Measurements from ENCODE around the gene PSD2.

PSD2 gene

GRCh38 chr5:139784488-139784887 is 11.1 kb upstream of the PSD2 start:
- no peak overlapping the region for H3K4me3 ChIP-seq (ENCODE audit: low read depth, low read length)
- DNase-seq (ENCODE audit: low read depth) = no peak
- no peak for TF ChIP-seq CTCF (conservative IDR thresholded peaks at IDR 0.05; ENCODE audit: low read depth, low read length)

- no peak for DNase-seq (ENCODE audit: low read depth)
- no peak for TF ChIP-seq CTCF (conservative IDR thresholded peaks at IDR 0.05; ENCODE audit: low read depth, low read length)
- H3K4me3 ChIP-seq (ENCODE audit: low read depth, low read length) = no peak overlapping the region
Measured at GRCh38 chr5:139787257-139787567, 8.4 kb upstream of the PSD2 start.

- peak overlapping the region; percentile 66 for H3K4me3 ChIP-seq (ENCODE audit: low read depth, low read length)
- DNase-seq (ENCODE audit: low read depth) = peak; percentile 77
- peak; percentile 91 for TF ChIP-seq CTCF (conservative IDR thresholded peaks at IDR 0.05; ENCODE audit: low read depth, low read length)
Measured at GRCh38 chr5:139787568-139788293, 7.9 kb upstream of the PSD2 start.

- no peak for TF ChIP-seq CTCF (conservative IDR thresholded peaks at IDR 0.05; ENCODE audit: low read depth, low read length)
- no peak for DNase-seq (ENCODE audit: low read depth)
- peak overlapping the region; percentile 66 for H3K4me3 ChIP-seq (ENCODE audit: low read depth, low read length)
Measured at GRCh38 chr5:139788294-139788910, 7.2 kb upstream of the PSD2 start.

GRCh38 chr5:139789116-139789844 is 6.3 kb upstream of the PSD2 start:
- no peak overlapping the region for H3K4me3 ChIP-seq (ENCODE audit: low read depth, low read length)
- TF ChIP-seq CTCF (conservative IDR thresholded peaks at IDR 0.05; ENCODE audit: low read depth, low read length) = no peak
- DNase-seq (ENCODE audit: low read depth) = no peak

GRCh38 chr5:139789845-139790189 is 5.8 kb upstream of the PSD2 start:
- DNase-seq (ENCODE audit: low read depth) = no peak
- TF ChIP-seq CTCF (conservative IDR thresholded peaks at IDR 0.05; ENCODE audit: low read depth, low read length) = no peak
- H3K4me3 ChIP-seq (ENCODE audit: low read depth, low read length) = no peak overlapping the region
